ENCODE results near the gene S100A12.

Gene S100A12

GRCh38 chr1:153364766-153365666, 10.4 kb downstream of the S100A12 start:
- no peak for DNase-seq

DNA sequence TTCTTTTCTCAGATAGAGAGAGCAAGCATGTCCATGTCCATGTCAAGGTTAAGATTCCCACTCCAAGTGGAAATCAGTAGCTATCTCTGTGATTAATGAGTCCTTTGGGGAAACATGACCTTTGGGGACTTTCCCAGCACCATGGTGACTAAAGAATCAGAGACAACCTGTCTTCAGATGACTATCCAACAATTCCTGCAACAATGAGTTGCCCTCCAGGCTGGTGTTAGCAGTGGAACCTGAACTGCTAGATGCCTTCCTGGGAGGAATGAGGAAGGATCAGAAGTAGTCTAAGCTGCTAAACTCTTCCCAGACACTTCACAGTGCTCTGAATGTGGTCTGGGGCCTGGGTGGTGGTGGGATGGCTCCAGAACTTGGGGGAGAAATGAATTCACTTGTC, 11.3 kb downstream of the S100A12 start:
- DNase-seq, result no peak

DNA sequence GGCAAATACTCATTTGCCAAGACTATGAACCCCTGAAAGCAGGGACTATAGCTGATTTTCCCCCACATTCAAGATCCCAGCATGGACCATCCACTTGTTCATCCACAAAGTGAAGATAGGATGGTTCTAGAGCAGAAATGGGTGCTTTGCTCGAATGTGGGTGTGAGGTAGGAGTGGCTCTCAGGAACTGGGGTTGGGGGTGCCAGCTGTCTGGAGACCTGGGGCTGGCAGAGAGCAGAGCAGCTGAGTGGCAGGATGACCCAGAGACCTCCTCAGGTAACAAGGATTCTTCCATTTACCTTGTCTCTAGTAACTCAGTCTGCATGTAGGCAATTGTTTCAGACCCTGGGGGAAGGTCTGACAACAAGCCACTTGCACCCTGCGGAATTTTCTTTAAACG, 11.8 kb downstream of the S100A12 start:
- DNase-seq, result no peak

DNA sequence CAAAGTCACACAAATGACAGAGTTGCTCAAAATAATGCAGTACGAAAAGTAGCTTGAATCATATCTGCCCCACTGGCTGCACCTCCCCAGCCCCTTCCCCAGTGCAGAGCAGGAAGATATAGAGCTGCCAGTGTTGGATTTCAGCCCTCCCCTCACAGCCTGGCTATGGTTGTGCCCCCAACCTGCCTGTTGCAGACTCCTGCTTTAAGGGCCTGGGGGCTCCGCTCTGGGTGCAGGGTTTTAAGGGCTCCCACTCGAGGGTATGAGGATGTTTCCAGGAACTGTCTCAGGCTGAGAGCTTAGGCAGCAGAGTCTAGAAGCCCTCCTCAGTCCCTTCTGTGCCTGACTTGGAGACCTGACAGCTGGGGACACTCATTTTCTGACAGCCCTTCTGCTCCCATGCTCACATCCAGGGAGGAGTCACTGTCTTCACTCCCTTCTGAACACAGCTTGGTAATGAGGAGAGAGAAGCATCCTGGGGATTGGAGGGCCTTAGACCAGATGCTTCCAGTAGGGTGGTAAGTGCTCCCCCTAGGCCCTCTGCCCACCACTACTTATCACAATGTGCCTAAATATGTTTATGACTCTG, 13.1 kb downstream of the S100A12 start:
- DNase-seq, result no peak

DNA sequence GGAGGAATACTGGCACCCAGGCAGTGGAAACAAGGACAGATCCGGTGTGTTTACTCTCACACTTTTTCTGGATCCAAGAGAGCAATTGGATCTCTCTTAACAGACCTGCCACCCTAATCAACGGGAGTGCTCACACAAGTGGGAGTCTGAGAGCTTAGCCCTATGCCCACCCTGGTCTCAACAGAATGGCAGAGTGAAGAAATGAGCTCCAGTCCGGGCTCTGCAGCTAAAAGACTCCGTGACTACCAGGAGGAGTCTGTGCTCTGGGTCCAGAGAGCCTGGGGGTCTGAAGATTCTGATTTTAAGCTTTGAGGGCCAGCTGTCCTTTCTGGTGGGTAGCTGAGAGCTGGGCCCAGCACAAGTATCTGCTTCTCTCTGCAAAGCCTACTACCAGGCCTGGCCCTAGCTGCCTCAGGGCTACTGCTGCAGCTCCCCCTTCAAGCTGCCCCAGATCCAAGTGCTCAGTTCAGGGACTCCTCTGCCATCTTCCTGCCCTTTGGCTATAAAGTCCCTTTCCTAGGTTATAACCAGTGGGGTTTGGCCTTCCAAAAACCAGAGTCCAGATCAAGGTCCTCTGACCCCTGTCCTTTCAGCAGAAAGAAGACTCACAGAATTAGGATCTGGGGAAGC, 13.8 kb downstream of the S100A12 start:
- DNase-seq, result no peak

DNA sequence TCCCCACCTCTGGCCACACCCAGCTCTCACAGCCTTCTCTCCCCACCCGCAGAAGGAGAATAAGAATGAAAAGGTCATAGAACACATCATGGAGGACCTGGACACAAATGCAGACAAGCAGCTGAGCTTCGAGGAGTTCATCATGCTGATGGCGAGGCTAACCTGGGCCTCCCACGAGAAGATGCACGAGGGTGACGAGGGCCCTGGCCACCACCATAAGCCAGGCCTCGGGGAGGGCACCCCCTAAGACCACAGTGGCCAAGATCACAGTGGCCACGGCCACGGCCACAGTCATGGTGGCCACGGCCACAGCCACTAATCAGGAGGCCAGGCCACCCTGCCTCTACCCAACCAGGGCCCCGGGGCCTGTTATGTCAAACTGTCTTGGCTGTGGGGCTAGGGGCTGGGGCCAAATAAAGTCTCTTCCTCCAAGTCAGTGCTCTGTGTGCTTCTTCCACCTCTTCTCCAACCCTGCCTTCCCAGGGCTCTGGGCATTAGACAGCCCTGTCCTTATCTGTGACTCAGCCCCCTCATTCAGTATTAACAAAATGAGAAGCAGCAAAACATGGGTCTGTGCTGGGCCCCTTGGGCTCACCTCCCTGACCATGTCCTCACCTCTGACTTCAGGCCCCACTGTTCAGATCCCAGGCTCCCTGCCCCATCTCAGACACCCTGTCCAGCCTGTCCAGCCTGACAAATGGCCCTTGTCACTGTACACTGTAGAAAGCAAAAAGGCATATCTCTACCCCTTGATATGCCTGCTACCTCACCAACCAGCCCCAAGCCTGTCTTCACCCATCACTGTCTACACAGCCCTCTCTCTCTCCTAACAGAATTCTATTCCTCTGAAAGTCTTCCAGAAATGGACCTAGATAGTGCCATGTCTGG, 14.6 kb downstream of the S100A12 start:
- DNase-seq, result no peak

GRCh38 chr1:153360190-153360589, 15.2 kb downstream of the S100A12 start:
- no peak for DNase-seq

- no peak for DNase-seq
These were observed 16.2 kb downstream of the S100A12 start for GRCh38 chr1:153359241-153359640.

DNA sequence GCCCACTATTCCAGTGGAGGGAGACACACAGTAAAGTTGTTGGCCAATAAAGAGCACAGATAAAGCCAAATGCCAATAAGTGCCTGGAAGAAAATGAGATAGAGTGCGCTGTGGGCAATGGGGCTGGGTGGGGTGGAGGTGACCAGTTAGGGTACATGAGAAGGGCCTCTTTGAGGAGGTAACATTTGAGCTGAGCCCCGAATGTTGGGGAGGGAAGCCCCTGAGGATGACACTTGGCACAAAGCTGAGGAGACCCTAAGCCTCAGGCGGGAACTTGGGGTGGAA, 16.8 kb downstream of the S100A12 start:
- DNase-seq, result no peak

- DNase-seq, result no peak
These were observed 17.3 kb downstream of the S100A12 start, which contains the start of gene S100A9 for GRCh38 chr1:153357853-153358690. Gene S100A9, plus strand, starts transcription at chr1:153357854. Its CDS starts 430 bp downstream, at chr1:153358284.

DNA sequence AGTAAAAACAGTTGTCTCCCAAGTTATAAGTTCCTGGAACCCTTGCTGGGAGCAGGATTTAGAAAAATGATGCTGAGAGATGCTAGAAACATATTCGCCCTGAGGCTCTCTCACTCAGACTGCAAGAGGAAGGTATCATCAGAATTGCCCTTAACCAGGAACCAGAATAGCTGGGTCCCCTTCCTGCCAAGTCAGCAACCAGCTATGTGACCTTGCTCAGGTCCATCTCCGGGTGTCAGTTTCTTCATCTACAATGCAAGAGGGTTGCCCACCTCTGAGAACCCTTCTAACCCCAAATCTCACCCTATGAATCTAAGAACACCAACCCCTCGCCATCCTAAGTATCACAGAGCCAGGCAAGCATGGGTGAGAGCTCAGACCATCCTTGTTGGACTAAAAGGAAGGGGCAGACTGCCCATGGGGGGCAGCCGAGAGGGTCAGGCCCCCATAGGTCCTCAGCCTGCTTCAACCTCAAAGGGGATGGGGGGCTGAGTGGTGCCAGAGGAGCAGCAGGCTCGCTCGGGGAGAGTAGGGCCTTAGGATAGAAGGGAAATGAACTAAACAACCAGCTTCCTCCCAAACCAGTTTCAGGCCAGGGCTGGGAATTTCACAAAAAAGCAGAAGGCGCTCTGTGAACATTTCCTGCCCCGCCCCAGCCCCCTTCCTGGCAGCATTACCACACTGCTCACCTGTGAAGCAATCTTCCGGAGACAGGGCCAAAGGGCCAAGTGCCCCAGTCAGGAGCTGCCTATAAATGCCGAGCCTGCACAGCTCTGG, 18.2 kb downstream of the S100A12 start:
- DNase-seq, result peak; percentile 64

DNA sequence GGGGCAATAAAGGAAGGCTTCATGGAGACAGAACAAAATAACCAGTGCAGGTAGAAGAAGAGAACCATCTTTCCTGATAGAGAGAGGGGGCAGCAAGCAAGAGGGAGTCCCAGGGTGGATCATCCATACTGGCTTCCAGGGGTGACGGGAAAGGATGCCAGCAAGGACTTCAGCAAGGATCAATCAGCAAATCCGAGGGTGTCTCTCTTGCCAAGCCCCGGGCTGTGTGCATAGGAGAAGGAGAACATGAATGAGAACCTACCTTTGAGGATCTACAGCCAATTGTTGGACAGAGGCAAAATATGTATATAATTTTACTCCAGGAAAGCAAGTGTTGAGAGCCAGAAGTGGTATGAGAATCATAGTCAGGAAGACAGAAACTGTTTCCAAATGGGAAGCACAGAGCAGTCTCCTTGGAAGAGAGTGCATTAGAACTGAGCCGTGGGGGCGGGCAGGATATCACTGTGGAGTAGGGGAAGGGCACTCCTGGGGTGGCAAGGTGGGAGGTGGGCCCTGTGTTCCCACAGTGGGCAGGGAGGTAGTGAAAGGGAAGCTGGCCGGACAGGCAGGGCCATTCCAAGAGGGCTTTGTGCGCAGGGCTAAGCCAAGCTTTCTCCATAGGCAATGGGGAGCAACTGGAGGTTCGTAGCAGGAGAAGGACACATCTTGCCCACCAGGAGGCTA, 18.9 kb downstream of the S100A12 start:
- no peak for DNase-seq

DNA sequence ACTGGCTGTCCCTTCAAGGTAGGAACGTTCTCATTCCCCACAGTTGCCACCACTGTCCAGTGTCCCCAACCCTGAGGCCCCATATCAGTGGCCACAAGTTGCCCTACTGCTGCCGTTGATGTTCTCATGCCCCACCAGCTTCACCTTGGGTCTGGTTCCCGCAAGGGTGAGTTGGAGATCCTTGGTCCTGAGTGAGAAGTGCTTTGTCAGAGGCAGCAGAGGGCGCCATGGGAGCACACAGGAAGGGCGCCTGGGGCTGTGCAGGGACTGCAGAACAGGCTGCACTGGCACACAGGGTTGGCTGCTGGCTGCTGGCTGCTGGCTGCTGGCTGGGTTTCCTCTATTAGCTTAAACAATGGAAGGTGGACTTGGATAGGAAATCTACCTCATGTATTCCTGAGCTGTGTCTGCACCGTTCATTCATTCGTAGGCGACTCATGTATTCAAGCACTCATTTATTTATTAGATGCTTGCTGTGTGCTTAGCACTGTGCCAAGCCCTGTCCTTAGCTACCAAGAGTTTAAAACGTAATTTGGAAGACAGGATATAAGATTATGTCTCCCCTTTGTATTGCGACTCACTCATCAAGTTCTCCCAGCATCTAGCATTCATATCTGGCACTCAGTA, 19.9 kb downstream of the S100A12 start:
- DNase-seq, result peak; percentile 67

DNA sequence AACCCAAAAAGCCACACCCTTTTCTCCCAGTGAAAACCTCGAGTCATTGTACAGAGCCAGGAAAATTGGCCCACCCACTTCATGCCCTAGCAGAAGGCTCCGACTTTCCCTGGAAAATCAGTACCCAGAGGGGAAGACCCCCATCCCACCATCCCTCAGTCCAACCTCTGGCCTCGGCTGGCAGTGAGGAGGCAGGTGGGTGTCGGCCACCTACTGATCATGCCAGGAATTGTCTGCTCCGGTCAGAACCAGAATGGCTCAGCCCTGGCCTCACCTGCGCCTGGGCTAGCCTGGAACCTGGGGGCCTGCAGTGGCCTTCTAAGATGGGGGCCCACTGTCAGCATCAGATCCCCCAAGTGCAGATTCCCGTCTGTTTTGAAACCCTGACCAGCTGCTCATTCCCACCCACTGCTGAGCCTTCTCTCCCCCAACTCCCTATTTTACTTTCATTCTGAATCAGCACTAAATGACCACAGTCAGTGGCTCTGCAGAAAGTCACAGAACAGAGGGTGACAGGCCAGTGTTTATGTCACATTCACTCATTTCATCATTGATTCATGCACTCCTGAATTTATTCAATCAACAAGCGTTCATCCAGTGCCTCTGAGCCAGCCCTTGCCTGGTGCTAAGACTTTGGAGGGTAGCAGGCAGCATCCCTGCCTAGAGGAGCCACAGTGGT, 20.8 kb downstream of the S100A12 start:
- no peak for DNase-seq

DNA sequence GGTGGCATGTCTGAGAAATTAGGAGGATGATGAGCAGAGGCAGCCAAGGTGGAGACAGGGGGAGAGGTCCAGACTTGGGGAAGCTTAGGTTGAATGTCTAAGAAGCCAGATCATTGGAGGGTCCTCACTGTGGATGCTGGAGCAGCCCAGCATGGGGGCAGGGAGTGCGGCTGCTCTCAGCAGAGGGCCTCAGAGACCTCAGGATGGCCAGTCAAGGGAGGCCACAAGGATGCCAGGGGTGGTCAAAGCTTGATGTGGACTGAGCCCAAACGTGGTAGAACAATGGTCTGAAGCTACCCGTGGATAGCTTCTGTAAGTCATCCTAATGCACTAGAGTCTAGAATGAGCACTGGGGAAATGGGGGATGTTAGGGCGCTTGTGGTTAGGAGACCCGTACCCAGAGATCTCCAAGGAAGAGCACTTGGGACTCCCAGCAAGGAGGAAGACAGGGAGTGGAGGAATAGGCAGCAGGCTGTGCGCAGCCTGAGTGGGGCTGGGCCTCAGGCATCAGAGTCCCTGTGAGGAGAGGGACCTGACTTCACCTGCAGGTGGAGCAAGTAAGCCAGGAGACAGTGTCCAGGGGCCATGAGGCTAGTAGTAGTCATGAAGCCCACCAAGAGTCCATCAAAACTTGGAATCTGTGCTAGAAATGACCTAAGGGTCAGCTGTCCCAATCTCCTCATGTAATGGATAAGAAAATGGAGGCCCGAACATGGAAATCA, 22.0 kb downstream of the S100A12 start:
- DNase-seq, result no peak

- peak; percentile 56 for DNase-seq
These were observed 22.9 kb downstream of the S100A12 start for GRCh38 chr1:153352523-153352922.

DNA sequence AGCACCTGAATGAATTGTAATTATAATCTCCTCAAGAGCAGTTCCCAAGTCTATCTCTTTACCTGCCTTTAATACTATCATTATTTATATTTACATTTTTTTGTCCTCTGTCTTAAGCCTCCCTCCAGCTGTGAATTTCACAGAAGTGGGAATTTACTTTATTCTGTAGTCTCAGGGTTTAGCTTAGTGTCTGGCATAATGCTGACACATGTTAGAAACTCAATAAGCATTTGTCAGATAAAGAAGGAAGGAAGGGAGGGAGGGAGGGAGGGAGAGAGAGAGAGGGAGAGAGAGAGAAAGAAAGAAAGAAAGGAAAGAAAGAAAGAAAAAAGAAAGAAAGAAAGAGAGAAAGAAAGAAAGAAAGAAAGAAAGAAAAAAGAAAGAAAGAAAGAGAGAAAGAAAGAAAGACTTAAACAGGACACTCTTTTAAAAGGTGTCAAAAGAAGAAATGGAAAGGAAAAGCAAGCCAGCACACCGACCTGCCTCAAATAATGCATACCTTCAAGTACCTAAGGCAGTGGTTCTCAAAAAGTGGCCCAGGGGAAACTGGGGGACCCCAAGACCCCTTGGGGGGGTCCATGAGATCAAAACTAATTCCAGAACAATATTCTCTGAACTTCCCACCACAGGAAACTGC, 25.0 kb downstream of the S100A12 start:
- DNase-seq, result no peak
